GM21447 (cell line): ENCODE results near the gene PCDHB16.
"Not testable (repeated sequence)": the region's sequence is repeated elsewhere in the genome, so short reads cannot be mapped to it uniquely, and the experiment has no call there.

ENCODE experiments used
- ATAC-seq: cut with Tn5 transposase; IDR thresholded peaks from one replicate; pipeline ENCODE4 v1.9.1; 2021; ENCODE audit not compliant: unreplicated experiment

The PCDHB16 gene

DNA sequence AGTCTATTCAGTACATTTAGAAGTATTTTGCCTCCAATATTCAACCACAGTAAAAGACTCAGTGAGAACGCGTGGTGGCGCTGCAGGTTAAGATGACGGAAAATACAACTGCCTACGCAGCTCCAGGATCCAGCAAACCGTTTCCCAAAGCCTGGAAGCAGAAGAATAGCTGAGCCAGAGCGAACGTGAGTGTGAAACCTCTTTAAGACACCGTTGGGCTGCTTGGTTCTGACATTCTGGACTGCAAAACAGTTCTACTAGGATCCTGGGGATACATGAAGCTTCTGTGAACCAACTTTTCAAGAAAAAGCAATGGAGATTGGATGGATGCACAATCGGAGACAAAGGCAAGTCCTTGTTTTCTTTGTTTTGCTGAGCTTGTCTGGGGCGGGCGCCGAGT, at the start of gene PCDHB16:
Gene PCDHB16, plus strand, starts transcription at position 140 of the 400 bp plus-strand sequence. Its CDS starts 173 bp downstream, at position 313.
- ATAC-seq = no peak

DNA sequence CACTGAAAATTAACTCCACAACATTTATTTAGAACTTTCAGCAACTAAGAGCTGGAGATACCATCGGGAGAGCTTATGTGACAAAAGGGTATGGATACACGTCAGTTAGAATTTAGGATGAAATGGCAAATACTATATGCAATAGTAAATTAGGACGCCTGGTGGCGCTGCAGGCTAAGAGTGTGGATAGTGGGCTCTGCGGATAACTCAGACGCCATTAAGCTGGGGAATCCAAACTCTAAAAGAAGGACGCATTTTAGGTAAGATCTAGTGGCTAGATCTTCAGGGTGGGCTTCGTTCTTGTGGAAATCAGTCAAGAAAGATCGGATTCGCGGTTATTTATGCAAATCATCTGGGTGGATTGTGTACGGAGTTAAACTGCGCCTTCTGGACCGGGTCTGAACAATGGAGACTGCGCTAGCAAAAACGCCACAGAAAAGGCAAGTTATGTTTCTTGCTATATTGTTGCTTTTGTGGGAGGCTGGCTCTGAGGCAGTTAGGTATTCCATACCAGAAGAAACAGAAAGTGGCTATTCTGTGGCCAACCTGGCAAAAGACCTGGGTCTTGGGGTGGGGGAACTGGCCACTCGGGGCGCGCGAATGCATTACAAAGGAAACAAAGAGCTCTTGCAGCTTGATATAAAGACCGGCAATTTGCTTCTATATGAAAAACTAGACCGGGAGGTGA, 47.0 kb upstream of the PCDHB16 start, which contains the start of gene PCDHB5:
Gene PCDHB5, plus strand, starts transcription at position 177 of the 688 bp plus-strand sequence. Its CDS starts 229 bp downstream, at position 406.
- ATAC-seq = no peak

DNA sequence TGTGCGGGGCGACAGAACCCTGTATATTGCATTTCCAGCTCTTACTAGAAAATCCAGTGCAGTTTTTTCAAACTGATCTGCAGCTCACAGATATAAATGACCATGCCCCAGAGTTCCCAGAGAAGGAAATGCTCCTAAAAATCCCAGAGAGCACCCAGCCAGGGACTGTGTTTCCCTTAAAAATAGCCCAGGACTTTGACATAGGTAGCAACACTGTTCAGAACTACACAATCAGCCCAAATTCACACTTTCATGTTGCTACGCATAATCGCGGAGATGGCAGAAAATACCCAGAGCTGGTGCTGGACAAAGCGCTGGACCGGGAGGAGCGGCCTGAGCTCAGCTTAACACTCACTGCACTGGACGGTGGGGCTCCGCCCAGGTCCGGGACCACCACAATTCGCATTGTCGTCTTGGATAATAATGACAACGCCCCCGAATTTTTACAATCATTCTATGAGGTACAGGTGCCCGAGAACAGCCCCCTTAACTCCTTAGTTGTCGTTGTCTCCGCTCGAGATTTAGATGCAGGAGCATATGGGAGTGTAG, 46.4 kb upstream of the PCDHB16 start:
- ATAC-seq = no peak

DNA sequence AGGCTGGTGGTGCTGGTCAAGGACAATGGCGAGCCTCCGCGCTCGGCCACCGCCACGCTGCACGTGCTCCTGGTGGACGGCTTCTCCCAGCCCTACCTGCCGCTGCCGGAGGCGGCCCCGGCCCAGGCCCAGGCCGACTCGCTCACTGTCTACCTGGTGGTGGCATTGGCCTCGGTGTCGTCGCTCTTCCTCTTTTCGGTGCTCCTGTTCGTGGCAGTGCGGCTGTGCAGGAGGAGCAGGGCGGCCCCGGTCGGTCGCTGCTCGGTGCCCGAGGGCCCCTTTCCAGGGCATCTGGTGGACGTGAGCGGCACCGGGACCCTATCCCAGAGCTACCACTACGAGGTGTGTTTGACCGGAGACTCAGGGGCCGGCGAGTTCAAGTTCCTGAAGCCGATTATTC, 44.8 kb upstream of the PCDHB16 start:
- ATAC-seq = not testable (repeated sequence)

DNA sequence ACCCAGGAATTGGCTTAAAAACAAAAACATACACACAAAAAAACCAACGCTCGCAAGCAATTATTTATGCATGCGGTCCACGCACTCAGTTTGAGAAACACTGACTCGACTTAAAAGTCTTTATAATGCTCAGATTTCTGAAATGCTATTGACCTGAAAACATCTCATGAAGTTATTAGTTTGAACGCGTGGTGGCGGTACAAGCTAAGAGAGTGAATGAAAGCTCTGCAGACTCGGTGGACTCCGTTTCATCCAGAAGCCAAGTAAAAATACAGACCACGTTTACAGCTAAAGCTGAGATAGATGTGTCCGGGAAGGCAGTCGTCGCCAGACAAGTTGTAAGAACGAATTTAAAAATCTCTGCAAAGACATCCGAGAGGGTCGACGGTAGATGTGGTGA, 32.4 kb upstream of the PCDHB16 start, which contains the start of gene PCDHB6:
Gene PCDHB6, plus strand, starts transcription at position 246 of the 400 bp plus-strand sequence. CDS start 201 bp downstream, outside the sequence.
- ATAC-seq = no peak

DNA sequence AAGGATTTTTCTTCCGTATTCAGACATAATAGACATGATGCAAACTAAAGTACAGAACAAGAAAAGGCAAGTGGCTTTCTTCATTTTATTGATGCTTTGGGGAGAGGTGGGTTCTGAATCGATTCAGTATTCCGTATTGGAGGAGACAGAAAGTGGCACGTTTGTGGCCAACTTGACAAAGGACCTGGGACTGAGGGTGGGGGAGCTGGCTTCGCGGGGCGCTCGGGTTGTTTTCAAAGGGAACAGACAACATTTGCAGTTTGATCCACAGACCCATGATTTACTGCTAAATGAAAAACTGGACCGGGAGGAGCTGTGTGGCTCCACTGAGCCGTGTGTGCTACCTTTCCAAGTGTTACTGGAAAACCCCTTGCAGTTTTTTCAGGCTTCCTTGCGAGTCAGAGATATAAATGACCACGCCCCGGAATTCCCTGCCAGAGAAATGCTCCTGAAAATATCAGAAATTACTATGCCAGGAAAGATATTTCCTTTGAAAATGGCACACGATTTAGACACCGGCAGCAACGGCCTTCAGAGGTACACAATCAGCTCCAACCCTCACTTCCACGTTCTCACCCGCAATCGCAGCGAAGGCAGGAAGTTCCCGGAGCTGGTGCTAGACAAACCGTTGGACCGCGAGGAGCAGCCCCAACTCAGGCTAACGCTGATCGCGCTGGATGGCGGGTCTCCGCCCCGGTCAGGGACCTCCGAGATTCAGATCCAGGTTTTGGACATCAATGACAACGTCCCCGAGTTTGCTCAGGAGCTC, 31.8 kb upstream of the PCDHB16 start:
- ATAC-seq = no peak

DNA sequence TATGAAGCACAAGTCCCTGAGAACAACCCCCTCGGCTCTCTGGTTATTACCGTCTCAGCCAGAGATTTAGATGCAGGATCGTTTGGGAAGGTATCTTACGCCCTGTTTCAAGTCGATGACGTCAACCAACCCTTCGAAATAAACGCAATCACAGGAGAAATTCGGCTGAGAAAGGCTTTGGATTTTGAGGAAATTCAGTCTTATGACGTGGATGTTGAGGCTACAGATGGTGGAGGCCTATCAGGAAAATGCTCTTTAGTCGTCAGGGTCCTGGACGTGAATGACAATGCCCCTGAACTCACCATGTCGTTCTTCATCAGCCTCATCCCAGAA, 31.2 kb upstream of the PCDHB16 start:
- ATAC-seq = no peak

DNA sequence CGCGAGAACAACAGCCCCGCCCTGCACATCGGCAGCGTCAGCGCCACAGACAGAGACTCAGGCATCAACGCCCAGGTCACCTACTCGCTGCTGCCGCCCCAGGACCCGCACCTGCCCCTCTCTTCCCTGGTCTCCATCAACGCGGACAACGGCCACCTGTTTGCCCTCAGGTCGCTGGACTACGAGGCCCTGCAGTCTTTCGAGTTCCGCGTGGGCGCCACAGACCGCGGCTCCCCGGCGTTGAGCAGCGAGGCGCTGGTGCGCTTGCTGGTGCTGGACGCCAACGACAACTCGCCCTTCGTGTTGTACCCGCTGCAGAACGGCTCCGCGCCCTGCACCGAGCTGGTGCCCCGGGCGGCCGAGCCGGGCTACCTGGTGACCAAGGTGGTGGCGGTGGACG, 30.6 kb upstream of the PCDHB16 start:
- ATAC-seq = not testable (repeated sequence)

DNA sequence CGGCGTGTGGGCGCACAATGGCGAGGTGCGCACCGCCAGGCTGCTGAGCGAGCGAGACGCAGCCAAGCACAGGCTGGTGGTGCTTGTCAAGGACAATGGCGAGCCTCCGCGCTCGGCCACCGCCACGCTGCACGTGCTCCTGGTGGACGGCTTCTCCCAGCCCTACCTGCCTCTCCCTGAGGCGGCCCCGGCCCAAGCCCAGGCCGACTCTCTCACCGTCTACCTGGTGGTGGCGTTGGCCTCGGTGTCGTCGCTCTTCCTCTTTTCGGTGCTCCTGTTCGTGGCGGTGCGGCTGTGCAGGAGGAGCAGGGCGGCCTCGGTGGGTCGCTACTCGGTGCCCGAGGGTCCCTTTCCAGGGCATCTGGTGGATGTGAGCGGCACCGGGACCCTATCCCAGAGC, 30.1 kb upstream of the PCDHB16 start:
- ATAC-seq = not testable (repeated sequence)

DNA sequence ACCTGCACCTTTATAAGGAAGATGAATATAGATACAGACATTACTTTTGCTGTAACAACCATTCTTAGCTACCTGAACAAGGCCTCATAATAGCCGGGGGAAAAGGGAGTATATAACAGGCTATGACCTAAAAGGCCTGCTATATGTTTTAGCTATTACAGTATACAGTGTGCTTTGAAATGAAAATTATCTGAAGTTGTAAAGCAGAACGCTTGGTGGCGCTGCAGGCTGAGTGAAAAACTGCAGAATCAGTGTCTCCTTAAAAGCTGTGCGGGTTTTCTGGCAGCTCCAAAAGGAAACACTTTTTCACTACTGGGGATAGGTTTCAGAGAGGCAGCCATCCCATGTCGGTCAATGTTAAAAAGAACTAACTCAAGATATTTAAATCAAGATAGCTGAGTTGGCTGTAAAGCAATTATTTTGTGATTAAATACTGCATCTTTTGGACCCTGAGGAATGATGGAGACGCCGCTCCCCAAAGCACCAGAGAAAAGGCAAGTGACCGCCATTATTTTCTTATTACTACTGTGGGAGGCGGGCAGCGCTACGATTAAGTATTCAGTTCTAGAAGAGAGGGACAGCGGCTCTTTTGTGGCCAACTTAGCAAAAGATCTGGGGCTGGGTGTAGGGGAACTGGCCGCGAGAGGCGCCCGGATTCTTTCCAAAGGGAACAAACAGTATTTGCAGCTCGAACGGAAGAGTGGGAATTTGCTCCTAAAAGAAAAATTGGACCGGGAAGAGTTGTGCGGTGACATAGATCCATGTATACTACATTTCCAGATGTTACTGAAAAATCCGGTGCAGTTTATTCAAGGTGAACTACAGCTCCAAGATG, 26.4 kb upstream of the PCDHB16 start:
- no peak for ATAC-seq

DNA sequence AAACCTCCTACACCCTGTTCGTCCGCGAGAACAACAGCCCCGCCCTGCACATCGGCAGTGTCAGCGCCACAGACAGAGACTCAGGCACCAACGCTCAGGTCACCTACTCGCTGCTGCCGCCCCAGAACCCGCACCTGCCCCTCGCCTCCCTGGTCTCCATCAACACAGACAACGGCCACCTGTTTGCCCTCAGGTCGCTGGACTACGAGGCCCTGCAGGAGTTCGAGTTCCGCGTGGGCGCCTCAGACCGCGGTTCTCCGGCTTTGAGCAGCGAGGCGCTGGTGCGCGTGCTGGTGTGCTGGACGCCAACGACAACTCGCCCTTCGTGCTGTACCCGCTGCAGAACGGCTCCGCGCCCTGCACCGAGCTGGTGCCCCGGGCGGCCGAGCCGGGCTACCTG, 24.8 kb upstream of the PCDHB16 start:
- not testable (repeated sequence) for ATAC-seq

DNA sequence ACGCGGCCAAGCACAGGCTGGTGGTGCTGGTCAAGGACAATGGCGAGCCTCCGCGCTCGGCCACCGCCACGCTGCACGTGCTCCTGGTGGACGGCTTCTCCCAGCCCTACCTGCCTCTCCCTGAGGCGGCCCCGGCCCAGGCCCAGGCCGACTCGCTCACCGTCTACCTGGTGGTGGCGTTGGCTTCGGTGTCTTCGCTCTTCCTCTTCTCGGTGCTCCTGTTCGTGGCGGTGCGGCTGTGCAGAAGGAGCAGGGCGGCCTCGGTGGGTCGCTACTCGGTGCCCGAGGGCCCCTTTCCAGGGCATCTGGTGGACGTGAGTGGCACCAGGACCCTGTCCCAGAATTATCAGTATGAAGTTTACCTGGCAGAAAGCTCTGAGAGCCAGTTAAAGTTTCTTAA, 24.3 kb upstream of the PCDHB16 start:
- ATAC-seq = not testable (repeated sequence)

DNA sequence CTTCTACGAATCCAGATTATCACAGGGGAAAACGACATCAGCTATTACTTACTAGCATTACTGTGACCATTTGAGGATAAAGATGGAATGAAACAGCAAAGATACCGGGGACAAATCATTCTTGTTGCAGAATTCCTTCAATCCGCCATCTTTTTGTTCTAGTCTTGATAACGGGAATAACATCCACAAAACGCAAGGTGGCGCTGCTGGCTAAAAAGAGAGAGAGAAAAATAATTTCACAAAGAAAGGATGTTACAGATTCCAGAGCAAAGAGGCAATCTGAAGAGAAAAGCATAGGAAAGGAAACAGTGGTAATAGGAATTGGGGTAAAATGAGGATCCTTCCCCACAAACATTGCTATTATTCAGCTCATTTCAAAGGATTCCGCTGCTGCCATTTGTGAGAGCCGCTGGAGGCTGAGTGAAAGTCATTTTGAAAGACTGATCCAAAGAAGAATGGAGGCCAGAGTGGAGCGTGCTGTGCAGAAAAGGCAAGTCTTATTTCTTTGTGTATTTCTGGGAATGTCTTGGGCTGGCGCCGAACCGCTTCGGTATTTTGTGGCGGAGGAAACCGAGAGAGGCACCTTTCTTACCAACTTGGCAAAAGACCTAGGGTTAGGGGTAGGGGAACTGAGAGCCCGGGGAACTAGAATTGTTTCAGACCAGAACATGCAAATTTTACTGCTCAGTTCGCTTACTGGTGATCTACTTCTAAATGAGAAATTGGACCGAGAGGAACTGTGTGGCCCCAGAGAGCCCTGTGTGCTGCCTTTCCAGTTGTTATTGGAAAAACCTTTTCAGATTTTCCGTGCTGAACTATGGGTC, 9.6 kb upstream of the PCDHB16 start, which contains the start of gene PCDHB7:
Gene PCDHB7, plus strand, starts transcription at position 264 of the 824 bp plus-strand sequence. Its CDS starts 192 bp downstream, at position 456.
- ATAC-seq = no peak

DNA sequence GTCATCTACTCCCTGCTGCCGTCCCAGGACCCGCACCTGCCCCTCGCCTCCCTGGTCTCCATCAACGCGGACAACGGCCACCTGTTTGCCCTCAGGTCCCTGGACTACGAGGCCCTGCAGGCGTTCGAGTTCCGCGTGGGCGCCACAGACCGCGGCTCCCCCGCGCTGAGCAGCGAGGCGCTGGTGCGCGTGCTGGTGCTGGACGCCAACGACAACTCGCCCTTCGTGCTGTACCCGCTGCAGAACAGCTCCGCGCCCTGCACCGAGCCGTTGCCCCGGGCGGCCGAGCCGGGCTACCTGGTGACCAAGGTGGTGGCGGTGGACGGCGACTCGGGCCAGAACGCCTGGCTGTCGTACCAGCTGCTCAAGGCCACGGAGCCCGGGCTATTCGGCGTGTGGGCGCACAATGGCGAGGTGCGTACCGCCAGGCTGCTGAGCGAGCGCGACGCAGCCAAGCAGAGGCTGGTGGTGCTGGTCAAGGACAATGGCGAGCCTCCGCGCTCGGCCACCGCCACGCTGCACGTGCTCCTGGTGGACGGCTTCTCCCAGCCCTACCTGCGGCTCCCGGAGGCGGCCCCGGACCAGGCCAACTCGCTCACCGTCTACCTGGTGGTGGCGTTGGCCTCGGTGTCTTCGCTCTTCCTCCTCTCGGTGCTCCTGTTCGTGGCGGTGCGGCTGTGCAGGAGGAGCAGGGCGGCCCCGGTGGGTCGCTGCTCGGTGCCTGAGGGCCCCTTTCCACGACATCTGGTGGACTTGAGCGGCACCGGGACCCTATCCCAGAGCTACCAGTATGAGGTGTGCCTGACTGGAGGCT, 7.7 kb upstream of the PCDHB16 start:
- ATAC-seq = not testable (repeated sequence)

DNA sequence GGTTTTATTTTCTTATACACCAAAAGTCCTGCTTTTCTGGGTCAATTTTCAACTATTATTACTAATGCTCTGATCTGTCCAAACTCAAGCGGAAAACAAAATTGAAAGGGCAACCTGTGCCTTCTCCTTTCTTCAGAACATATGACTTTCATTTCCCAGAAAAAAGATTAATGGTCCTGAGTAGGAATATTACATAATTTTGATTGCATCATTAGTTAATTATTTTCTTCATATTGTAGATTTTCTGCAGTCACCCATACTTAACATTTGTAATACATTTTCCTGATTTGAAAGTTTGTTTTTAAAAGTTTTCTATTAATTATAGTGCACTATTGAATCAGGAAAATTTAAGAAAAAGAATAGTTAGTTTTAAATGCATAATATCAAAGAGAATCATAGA, 6.3 kb upstream of the PCDHB16 start:
- ATAC-seq = no peak

DNA sequence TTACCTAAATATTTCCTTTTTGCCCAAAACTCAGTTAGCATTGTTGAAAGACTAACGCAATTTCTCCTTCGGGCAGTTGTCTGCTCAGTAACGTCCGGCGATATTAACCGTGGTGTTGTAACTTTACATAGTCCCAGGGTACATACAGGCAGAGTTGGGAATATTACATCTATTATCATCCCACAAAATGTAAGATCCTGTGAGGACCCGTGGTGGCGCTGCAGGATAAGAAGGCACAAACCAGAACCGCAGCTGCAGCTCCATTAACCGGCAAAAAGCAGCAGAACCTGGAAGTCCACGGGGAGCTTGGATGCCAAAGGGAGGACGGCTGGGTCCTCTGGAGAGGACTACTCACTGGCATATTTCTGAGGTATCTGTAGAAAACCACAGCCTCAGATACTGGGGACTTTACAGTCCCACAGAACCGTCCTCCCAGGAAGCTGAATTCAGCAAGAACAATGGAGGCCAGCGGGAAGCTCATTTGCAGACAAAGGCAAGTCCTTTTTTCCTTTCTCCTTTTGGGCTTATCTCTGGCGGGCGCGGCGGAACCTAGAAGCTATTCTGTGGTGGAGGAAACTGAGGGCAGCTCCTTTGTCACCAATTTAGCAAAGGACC, 4.5 kb upstream of the PCDHB16 start, which contains the start of gene PCDHB8:
Gene PCDHB8, plus strand, starts transcription at position 214 of the 615 bp plus-strand sequence. Its CDS starts 245 bp downstream, at position 459.
- ATAC-seq = not testable (repeated sequence)

DNA sequence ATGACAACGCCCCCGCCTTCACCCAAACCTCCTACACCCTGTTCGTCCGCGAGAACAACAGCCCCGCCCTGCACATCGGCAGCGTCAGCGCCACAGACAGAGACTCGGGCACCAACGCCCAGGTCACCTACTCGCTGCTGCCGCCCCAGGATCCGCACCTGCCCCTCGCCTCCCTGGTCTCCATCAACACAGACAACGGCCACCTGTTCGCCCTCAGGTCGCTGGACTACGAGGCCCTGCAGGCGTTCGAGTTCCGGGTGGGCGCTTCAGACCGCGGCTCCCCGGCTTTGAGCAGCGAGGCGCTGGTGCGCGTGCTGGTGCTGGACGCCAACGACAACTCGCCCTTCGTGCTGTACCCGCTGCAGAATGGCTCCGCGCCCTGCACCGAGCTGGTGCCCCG, 2.8 kb upstream of the PCDHB16 start:
- ATAC-seq = not testable (repeated sequence)

DNA sequence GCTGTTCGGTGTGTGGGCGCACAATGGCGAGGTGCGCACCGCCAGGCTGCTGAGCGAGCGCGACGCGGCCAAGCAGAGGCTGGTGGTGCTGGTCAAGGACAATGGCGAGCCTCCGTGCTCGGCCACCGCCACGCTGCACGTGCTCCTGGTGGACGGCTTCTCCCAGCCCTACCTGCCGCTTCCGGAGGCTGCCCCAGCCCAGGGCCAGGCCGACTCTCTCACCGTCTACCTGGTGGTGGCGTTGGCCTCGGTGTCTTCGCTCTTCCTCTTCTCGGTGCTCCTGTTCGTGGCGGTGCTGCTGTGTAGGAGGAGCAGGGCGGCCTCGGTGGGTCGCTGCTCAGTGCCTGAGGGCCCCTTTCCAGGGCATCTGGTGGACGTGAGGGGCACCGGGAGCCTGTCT, 2.3 kb upstream of the PCDHB16 start:
- ATAC-seq = not testable (repeated sequence)

DNA sequence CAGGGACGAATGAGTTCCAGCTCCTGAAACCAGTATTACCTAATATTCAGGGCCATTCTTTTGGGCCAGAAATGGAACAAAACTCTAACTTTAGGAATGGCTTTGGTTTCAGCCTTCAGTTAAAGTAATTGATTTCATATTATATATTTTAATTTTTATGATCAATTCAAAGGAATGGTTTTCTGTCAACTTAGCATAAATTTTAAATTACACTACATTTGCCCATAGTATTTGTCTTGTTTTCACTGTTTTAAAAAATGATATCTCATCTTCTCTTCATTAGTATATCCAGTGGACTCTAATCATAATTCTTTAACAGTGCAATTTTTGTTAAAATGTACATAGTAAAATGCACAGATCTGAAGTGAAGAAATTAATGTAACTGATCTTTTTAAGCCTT, 1.9 kb upstream of the PCDHB16 start:
- ATAC-seq = no peak
